ENCODE data around the gene ARL1.
"Not testable (repeated sequence)": the region's sequence is repeated elsewhere in the genome, so short reads cannot be mapped to it uniquely, and the experiment has no call there.

Gene ARL1

DNA sequence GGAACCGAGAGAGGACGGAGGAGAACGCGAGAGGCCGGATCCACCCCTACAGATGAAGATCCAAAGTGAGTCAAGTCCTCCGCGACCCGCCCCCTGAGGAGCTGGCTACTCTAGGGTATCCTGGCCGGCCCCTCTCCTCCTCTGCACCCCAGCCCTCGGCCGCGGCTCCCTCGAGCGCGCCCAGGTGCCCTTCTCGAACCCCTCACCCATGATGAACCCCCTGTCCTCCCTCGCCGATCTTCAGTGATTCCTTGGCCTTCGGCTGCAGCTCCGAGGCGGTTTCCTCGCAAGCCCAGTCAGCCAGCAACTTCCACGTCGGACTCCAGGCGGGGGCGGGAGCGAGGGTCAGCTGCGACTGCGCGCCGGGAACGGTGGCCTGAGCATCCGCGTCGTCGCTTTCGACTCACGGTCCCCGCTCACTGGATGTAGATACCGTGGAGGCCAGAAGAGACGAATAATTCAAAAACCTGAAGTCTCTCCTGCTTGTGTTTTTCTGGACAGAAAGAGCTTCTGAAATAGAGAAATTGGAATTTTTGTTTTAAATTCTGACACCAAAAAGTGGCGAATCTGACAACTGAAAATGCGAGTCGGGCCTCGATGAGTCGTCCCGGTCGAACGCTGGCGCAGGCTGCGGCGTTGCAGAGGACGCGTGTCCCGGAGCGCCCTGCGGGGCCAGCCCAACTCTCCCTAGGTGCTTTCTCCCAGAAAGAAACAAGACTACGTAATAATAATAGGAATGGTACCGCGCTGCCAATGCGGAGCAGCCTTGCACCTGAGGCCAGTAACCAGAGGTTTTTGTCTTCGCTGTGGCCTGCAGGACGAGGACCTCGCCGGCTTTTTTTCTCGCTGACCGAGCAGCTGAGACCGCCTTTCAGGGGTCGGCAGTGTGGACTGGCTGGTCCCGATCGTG, at the start of gene ARL1:
Gene ARL1 (minus strand): TSS at position 337 of the 910 bp plus-strand sequence. CDS start 127 bp downstream, at position 210.
- FAIRE-seq = no peak

DNA sequence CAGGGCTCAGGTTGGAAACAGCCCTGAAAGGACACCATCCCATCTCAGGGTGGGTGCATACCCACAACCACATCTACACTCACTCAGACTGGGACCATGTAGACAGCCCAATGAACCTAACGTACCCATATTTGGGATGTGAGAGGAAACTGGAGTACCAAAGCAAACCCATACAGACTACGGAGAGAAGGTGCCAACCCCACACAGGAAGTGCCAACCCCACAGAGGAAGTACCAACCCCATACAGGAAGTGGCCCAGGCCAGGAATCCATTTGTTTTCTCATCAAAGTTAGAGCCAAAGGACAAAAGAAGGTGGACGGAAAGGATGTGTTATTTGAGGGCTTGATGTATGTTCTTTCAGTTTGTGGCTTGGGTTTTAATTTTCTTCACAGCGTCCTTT, 48.1 kb upstream of the ARL1 start:
- FAIRE-seq = no peak

DNA sequence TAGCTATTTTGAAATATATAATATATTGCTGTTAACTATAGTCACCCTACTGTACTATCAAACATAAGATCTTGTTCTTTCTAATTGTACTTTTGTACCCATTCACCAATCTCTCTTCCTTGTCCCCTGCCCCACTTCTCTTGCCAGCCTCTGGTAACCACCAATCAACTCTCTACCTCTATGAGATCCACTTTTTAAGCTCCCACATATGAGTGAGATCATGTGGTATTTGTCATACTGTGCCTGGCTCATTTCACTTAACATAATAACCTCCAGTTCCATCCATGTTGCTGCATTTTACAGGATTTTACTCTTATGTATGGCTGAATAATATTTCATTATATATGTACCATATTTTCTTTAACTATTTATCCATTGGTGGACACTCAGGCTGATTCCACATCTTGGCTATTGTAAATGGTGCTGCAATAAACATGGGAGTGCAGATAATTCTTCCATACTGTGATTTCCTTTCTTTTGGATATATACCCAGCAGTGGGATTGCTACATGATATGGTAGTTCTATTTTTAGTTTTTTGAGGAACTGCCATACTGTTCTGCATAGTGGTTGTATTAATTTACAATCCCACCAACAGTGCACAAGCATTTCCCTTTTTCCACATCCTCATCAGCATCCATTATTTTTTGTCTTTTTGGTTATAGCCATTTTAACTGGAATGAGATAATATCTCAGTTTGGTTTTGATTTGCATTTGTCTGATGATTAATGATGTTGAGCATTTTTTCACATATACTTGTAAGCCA, 34.1 kb upstream of the ARL1 start:
- FAIRE-seq = peak; percentile 53

DNA sequence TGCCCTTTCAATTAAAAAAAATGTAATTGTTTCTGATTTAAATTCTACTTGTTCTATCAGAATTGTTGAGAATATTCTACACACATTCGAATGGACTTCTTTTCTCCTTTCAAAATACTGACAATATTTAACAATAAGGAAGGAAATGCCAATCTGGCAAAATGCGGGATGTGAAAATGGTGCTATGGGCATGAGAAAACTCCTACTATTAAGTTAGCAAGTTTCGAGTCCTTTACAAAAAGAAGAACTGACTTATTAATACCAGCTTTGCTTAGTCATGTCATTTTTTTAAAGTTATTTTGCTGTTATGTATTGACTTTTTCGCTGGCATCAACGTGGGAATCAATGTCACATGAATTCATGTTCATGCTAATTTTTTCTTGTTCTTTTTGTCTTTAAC, 31.7 kb upstream of the ARL1 start:
- FAIRE-seq = no peak

DNA sequence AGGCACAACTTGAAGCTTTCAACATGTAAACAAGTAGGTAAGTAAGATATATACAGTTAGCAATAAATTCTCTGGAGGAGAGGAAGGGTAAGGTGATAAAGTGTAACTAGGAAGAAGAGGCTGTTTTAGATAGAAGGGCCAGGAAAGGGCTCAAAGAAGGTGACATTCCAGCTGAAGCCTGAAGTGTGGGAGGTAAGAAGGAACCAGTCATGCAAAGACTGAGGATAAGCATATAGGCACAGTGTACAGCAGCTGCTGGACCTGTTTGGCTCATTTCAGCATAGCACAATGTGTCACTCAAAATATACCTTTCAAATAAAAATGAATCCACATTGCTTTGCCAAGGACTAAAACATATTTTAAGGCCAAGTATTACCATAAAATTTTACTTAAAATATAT, 28.6 kb upstream of the ARL1 start:
- no peak for FAIRE-seq

DNA sequence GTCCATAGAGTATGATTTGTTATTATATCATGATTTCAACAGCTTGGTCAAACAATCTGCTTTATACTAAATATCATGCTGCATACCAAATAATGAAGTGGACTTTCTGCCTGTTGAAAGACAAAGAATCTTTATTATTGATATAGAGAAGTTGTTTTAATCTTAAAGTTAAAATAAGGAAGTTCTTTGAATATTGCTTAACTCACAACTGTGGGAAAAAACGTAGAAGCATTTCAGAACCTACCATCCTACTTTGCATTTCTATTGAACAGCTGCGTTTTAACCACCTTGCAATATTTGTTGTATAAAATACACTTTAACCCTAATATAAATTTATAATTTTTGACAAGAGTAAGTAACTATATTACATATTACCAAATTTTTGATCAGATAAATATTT, 22.9 kb upstream of the ARL1 start:
- FAIRE-seq = no peak

DNA sequence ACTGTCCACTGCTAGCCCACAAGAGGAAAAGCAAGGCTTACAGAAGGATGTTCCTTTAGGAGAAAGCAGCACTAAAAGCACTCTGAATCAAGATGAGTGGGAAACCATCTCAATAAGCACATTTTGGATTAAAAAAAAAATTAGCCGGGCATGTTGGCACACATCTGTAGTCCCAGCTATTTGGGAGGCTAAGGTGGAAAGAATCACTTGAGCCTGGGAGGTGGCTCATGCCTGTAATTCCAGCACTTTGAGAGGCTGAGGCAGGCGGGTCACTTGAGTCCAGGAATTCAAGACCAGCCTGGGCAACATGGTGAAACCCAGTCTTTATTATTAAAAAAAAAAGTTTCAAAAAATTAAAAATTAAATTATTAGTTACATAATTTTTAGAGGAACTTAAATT, 17.0 kb upstream of the ARL1 start:
- FAIRE-seq = no peak

DNA sequence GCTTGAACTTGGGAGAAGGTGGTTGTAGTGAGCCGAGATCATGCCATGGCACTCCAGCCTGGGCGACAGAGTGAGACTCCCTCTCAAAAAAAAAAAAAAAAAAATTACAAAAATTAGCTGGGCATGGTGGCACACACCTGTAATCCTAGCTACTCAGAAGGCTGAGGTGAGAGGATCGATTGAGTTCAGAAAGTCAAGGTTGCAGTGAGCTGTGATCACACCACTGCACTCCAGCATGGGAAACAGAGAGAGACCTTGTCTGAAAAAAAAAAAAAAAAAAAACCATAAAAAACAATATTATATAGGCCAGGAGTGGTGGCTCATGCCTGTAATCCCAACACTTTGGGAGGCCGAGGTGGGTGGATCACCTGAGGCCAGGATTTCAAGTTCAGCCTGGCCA, 14.5 kb upstream of the ARL1 start:
- not testable (repeated sequence) for FAIRE-seq

DNA sequence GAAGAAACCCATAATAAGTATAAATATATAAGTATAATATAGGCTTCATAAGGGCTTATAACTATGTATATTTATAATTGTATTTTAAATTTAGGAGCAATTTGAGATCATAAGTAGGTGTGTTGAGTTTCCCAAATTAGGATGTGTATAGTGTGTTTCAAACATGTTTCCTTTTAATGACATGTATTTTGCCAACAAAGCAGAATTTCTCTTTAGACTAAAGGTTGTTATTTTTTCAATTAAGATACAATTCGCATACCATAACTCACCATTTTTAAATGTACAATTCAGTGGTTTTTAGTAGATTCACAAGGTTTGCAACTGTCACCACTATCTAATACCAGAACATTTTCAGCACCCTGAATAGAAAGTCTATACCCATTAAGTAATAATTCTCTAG, 7.7 kb upstream of the ARL1 start:
- FAIRE-seq = no peak

DNA sequence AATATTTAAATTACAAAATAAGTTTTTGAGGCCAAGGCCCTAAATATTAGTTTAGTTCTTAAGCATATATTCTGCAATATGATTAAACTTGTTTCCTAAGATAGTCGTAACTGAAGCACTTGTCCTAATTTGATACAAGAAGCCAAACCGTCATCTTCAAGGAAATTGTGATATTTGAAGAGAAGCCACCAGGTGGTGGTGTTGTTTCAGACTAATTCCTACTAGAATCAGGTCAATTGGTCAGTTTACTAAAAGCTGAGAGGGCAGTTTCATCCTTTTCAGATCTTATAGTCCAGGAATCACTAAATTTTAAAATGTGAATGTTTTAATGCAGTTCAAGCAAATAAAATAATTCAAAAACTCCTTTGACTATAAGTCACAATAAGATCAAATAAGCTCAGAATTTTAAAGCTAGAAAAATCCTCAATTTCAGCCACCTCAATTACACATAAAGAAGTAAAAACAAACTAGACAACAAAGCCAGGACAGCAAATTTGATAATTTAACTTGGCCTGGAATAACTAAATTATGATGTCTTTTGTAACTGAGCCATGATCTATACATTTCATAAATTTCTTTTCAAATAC, 7.1 kb upstream of the ARL1 start:
- FAIRE-seq = peak; percentile 70

DNA sequence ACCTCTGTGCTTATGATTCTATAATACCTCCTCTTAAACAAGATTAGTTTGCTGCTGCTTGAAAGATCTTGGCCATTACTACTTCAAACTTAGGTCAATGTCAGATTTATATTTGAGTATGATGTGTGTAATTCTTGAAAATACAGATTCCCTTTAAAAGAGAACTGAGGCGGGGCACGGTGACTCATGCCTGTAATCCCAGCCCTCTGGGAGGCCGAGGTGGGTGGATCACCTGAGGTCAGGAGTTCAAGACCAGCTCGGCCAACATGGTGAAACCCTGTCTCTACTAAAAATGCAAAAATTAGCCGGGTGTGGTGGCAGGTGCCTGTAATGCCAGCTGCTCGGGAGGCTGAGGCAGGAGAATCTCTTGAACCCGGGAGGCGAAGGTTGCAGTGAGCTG, 2.6 kb upstream of the ARL1 start:
- not testable (repeated sequence) for FAIRE-seq

DNA sequence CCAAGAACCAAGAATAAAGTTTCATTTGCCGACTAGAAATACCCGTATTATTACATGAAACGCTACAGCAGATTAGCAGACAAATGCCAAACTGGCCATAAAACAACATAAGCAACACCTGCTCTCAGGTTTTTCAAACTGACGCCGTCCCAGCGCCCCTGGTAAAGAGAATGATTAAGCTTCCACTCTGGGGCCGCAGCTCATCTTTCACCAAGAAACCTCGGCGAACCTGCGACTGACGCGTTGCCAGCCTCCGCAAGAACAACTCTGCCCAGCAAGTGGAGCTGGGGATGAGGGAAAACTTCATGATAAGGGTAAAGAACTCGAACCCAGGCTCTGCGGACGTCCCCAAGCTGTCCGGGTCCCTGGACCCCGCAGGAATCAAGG, 530 bp downstream of the ARL1 start:
- no peak for FAIRE-seq

DNA sequence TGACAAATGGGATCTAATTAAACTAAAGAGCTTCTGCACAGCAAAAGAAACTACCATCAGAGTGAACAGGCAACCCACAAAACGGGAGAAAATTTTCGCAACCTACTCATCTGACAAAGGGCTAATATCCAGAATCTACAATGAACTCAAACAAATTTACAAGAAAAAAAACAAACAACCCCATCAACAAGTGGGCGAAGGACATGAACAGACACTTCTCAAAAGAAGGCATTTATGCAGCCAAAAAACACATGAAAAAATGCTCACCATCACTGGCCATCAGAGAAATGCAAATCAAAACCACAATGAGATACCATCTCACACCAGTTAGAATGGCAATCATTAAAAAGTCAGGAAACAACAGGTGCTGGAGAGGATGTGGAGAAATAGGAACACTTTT, 16.4 kb downstream of the ARL1 start:
- not testable (repeated sequence) for FAIRE-seq

DNA sequence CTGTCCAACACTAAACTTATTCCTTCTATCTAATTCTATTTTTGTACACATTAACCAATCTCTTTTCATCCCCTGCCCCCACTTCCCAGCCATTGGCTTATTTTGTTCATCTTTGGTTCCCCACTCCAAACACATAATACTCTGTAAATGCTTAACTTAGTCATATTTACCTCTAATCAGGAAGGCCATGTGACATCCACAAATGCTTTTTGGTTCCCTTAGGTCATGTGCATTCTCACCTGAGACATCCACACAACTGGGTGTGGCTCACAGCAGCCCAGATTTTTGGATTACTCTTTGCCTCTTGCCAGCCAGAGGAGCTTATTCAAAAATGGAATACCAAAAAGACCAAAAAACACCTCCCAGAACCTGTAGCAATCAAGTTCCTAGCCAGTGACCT, 28.4 kb downstream of the ARL1 start:
- FAIRE-seq = no peak

DNA sequence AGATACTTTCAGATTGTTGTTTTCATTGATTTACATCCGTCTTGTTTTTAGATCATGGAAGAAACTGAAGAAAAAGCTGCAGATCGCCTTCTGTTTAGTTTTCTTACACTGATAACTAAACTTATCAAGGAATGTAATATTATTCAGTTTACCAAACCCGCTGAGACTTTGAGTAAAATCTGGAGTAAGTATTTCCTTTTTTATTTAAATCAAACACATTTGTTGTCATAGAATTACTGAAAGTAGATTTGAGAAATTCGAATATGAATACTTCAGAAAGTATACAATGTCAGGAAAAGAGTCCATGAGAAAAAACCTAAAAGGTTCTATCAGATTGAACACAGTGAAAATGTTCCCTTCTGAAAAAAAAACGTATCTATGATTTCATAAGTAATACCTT, 32.0 kb downstream of the ARL1 start:
- no peak for FAIRE-seq

DNA sequence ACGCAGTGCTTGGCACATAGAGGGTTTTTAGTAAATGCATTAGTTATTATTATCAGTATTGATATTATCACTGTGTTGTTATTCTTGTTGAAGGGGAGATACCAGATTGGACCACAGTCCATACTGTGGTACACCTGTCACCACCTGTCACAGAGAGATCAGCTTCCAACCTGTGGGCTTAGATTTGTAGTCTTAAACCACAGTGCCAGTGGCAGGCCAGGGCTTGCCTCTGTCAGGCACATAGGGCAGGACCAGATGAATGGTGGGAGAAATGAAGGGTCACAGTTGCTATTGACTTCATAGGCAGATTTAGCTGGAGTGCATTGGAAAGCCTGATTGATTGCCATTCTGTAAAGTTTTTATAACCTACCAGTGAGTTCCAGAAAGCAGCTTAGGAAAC, 35.1 kb downstream of the ARL1 start:
- no peak for FAIRE-seq

DNA sequence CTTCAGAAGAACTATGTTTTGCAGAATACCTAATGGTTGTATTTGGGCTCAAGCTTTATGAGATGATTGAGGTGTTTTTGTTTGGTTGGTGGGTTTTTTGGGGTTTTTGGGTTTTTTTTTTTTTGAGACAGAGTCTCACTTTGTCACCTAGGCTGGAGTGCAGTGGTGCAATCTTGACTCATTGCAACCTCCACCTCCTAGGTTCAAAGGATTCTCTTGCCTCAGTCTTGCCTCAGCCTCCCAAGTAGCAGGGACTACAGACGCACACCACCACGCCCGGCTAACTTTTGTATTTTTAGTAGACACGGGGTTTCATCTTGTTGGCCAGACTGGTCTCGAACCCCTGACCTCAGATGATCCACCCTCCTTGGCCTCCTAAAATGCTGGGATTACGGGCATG, 39.6 kb downstream of the ARL1 start:
- no peak for FAIRE-seq

DNA sequence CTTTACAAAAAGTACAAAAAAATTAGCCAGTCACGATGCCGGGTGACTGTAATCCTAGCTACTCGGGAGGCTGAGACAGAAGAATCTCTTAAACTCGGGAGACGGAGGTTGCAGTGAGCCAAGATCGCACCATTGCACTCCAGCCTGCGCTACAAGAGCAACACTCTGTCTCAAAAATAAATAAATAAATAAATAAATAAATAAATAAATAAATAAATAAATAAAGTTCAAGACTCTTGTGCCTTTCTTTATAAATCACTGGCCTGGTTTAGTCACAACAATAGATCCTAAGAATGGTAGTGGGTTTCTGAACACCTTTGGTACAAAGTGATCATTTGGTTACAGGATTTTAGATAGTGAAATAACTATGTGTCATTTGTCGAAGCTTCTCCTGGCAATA, 46.1 kb downstream of the ARL1 start:
- no peak for FAIRE-seq

DNA sequence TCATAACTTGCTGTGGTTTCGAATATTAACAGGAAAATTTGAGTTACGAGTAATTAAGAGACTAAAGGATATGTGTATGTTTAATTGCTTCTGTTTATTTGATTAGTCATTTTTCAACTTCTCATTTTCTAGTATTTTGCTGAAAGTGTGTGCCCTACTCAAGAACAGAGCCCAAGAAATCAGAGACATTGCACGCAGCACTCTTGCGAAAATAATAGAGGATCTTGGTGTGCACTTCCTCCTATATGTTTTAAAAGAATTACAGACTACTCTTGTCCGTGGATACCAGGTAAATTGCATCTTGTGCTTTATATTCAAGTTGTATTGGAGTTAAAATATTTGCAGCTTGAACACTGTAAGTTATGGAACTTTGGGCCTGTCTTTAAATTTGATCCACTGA, 50.8 kb downstream of the ARL1 start:
- FAIRE-seq = no peak

DNA sequence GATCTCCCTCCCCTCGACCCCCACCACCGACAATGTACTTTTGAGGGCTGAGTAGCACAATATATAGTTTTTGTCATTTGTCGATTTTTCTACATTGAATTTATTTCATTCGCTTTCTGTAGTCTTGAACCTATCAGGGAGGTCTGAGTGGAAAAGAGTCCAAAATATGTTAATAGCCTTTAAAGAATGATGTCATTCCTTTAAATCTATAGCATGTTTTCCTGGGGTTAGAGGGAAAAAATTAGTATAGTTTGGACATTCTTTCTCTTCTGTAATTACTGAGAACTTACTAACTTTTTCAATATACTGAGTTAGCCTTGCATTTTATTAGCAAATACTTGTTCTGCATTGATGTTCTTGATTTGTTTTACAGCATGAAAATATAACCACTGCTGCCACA, 55.9 kb downstream of the ARL1 start:
- FAIRE-seq = no peak

DNA sequence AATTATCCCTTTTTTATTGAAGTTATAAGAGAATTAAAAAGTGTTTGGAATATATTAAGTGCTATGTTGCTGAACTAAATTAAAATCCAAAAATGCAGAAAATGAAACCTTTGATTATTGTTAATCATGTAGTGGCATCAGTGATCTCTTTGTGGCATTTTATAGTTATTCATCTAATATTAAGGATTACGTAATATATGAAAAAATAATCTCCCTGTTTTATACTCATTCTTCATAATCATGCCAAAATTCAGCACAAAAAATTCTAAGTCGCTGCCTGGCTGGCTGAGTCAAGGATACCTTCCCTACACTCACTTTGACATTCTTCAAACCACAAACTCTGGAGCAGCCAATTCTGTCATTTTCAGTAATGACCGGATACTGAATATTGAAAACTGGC, 63.7 kb downstream of the ARL1 start:
- FAIRE-seq = no peak
